HG02938 (cell line): ENCODE measurements around the gene GID8.

ENCODE experiments used
- ATAC-seq: cut with Tn5 transposase; IDR thresholded peaks from one replicate; pipeline ENCODE4 v1.9.1; 2021; ENCODE audit warnings: mild to moderate bottlenecking, moderate library complexity; ENCODE audit not compliant: unreplicated experiment

The GID8 gene

GRCh38 chr20:62980970-62981369, 43.0 kb downstream of the GID8 start:
- ATAC-seq: no peak

GRCh38 chr20:62982124-62983075, 44.5 kb downstream of the GID8 start:
- no peak for ATAC-seq

DNA sequence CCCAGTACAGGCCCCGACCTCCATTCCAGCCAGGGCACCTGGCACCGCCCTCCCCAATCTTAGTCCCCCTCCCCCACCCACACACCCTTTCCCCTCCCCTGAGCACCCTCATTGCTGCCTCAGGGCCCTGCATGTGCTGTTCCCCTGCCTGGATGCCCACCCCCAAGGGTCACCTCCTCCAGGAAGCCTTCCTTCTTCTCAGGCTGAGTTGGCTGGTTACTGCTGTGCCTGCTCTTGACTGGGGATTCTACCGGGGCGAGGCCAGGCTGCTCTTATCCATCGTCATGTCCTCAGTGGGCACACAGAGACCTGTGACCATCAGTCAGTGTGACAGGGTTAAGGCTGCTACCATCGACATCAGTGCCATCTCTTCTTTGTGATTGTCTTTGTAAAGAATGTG, 45.3 kb downstream of the GID8 start:
- ATAC-seq: no peak

DNA sequence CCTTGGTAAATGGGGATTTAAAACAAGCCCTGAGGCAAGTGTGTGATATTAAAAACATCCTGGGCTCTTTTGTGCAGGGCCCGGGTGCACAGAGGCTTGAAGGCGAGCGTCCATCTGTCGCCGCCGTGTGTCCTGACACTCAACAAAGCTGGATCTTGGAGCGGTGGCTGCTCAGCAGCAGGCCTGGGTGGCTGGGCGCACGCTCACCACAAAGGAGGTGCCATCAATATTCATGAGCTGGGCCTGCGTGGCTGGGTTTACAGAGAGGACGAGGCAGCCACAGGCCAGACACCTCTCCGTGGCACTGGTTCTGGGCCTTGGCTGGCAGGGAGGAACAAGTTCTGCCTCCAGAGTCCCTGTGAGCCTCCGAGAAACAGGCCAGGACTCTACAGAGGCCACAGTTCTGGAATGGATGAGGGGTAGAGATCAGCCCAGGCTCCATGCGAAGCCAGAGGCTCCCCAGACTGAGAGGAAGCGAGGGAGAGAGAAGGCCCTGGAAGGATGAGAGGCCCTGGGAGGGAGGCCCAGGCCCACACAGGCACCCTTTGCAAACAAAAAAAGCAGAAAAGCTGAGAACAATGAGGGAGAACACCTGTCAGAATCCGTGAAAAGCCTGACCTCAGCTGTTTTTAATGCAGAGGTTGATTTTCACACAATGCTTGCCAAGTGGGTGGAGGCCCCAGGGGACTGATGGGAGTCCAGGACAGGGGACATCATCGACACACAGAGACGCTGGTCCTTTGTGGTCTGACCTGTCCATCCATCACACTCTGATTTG, 46.9 kb downstream of the GID8 start:
- no peak for ATAC-seq

GRCh38 chr20:62985444-62985778, 47.5 kb downstream of the GID8 start:
- no peak for ATAC-seq

DNA sequence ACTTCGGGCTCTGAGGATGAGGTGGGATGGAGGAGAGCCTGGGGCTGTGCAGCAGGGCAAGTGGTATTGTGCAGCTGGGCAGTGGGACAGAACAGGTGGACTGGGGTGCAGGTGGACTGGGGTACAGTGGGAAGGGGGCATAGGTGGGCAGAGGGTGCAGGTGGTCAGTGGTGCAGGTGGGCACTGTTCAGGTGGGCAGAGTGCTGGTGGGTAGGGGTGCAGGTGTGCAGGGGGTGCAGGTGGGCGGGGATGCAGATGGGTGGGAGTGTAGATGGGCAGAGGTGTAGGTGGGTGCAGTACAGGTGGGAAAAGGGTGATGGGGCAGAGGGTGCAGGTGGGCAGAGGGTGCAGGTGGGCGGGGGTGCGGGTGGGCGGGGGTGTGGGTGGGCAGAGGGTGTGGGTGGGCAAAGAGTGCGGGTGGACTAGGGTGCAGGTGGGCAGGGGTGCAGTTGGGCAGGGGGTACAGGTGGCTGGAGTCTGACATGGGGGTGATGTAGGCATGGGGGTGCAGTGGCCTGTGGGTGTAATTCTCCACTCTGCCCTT, 48.4 kb downstream of the GID8 start:
- ATAC-seq: no peak

DNA sequence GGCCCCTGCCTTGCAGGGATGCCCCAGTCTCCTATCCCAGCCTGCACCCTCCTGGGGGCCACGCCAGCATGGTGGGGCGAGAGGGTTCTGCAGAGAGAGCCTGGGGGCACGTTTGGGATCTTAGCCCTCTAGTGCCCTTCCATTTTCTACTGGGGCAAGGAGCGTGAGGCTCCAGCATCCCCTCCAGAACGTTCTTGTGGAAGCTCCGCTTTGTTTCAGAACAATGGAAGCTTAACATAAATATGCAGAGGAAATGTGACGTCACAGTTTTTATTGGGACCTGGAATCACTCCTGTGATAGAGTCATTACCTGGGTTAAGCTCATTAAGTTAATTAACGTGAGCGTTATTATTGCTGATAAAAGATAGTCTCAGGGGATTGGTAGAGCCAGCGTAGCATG, 49.2 kb downstream of the GID8 start:
- no peak for ATAC-seq

DNA sequence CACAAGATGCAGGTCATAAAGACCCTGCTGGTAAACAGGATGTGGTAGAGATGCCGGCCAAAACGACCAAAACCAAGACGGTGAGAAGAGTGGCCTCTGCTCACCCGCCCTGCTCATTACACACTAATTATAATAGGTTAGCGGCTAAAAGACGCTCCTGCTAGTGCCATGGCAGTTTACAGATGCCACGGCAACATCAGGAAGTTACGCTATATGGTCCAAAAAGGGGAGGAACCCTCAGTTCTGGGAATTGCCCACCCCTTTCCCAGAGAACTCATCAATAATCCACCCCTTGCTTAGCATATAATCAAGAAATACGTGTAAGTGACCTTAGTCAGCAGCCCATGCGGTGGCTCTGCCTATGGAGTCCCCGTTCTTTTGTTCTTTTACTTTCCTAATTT, 51.3 kb downstream of the GID8 start:
- ATAC-seq: no peak

- ATAC-seq: no peak
Measured at GRCh38 chr20:62990306-62990825, 52.4 kb downstream of the GID8 start.

DNA sequence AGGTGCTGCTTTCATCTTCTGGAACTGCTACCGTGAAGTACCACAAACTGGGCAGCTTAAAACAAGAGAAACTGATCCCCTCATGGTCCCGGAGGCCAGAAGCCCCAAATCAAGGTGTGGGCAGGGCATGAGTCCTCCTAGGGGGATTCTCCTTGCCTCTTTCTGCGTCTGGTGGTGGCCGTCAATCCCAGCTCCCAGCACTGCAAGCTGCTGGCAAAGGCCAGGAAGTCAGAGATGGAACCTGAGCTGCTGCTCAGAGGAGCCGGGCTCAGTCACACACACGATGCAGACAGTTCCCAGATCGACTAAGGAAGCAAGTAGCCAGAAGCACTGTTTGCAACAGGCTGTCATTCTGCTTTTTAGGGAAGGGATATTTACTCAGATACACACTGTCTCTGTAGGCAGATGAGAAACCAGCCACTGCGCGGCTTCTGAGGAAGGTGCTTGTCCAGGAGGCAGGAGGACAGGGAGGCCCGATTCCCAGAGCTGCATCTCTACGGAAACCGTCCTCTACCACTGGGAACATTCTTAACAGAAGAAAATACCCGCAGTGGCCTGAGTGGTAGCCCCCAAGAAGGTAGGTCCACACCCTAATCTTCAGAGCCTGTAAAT, 53.4 kb downstream of the GID8 start:
- no peak for ATAC-seq

- ATAC-seq: no peak
Measured at GRCh38 chr20:62991863-62992262, 53.9 kb downstream of the GID8 start.

DNA sequence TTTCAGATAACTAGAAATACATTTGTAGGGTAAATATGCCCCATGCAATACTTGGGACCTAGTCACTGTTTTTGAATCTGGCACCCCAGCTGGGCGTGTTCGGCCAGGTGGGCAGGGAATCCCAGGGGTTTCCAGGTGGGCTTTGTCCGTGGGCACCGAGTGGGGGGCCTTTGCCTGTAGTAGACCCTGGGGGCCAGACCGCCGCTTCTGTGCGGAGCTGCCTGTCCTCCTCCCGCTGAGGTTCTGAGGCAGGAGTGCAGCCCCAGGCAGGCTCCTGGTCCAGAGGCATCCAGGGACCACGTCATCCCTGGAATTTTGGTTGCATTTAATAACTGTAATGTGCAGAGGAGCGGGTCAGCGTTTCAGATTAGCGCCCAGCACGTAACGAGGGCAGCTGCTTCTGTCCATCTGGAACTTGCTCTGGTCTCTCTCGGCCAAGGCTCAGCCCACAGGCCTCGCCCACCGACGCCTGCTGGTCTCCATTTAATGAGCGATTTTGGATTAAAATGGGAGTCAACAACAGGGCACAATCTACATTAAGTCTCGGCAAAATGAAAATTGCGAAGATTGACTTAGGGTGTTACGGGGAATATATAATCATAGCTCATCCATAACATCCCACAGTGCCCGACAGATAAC, 56.0 kb downstream of the GID8 start:
- ATAC-seq: no peak

DNA sequence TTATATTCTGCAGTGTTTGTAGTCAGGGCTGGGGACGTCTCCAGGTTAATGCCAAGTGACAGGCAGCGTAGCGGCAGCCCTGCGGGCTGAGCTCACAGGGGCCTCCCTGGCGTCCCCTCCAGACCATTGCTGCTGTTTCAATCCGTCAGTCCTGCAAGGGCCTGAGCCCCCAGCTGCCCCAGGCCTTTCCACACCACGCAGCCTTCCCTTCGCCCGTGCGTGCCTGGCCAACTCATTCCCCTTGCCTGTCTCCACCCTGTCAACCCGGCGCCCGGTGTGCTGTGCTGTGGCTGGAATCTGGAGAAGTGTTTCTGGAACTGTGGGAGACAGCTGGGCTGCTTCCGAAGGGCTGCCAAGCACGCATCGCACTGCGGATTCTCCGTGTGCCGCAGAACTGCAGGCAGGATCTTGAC, 56.9 kb downstream of the GID8 start:
- no peak for ATAC-seq

GRCh38 chr20:62995481-62995880, 57.5 kb downstream of the GID8 start:
- no peak for ATAC-seq

GRCh38 chr20:62995898-62996595, 58.1 kb downstream of the GID8 start:
- ATAC-seq: no peak

DNA sequence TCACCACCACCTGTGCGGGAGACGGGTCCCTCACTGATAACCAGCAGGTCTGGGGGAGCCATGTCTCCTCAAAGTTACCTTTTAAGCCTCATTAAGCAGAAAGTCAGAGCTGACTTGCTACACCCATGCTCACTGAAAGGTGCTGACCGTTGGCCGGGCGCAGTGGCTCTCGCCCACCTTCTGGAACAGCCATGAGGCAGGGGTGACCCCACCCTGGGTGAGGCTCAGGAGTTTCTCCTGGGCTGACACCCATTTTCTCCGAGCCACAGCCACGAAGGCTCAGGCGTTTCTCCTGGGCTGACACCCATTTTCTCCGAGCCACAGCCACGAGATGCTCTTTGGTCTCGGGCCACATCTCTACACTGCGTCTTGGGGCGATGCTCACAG, 58.6 kb downstream of the GID8 start:
- ATAC-seq: no peak

GRCh38 chr20:62997417-62998035, 59.6 kb downstream of the GID8 start:
- no peak for ATAC-seq
